SIG-M5 treated with dmso at 0.1 percent for 504 hours (cell line): ENCODE results near the gene PLEKHG4.

Experiments
- DNase-seq: peaks from one replicate; lab custom pipeline; 2025; ENCODE audit not compliant: unreplicated experiment; lab: John Stamatoyannopoulos, UW

The PLEKHG4 gene

DNA sequence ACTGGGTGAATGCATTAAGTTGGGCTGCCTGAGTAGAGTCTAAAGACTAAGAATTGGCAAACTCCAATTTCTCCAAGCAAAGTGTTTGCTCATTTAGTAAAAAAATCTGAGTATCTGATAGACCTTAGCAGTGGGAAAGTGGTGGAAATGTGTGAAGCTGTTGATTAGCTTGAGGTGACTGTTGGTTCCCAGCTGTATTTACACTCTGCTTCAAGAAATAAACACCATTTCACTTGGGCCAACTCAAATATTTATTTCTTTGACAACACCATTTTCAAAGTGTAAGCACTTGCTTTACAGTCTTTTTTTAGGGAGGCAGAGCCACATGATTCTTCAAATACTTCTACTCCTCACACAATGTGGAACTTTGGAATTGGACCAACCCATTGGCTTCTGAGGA is 38.5 kb downstream of the PLEKHG4 start:
- no peak for DNase-seq

DNA sequence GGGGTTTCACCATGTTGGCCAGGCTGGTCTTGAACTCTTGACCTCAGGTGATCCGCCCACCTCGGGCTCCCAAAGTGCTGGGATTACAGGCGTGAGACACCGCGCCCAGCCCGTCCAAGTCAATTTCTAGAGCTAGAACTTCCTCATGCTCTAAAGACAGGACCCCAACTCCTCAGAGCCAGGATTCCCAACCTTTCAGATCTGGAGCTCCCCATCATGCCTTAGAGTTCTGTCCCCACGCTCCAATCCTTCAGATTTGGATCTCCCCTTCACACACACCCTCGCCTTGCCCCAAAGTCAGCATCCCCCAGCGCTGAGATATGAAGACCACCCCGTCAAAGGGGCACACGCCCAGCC is 46.8 kb downstream of the PLEKHG4 start:
- DNase-seq: no peak

DNA sequence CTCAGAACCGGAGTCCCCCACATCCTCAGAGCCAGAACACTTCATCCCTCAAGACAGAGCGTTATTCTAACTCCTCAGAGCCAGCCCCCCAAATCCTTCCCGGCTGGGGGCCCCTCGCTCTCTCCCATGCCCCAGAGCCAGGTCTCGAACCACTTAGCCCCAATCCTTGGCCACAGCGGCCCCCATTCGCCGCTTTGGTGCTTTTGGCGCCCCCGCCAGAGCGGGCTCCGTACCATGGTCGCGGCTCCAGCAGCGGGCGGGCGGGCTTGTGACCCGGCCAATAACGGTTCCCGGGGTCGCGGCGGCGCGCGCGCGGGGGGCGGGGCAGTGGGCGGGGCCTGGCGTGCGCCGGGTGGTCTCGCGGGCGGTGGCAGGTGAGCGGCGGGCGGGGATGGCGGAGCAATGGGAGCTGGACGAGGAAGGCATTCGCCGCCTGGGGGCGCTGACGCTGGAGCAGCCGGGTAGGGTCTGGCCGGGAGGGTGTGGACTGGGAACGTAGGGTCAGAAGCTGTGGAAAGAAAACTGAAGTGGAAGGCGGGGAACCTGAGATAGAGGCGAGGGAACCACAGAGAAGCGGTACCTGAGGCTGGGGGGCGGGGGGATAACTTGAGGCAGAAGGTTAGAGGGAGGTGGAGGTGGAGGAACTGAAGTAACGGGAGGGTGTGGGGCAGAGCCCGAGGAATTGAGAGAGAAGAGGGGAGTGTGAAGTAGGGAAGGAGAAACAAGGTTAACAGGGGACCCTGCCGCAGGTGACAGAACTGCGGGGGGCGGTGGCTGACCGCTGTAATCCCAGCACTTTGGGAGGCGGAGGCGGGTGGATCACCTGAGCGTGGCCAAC is 47.4 kb downstream of the PLEKHG4 start, which contains the start of the genes KCTD19 and LRRC36:
TSS of gene KCTD19 (minus strand) at position 270 of the 838 bp plus-strand sequence. CDS start at position 236, 34 bp downstream.
TSS of gene LRRC36 (plus strand) at position 344 of the 838 bp plus-strand sequence. CDS start at position 392, 48 bp downstream.
- DNase-seq: no peak

DNA sequence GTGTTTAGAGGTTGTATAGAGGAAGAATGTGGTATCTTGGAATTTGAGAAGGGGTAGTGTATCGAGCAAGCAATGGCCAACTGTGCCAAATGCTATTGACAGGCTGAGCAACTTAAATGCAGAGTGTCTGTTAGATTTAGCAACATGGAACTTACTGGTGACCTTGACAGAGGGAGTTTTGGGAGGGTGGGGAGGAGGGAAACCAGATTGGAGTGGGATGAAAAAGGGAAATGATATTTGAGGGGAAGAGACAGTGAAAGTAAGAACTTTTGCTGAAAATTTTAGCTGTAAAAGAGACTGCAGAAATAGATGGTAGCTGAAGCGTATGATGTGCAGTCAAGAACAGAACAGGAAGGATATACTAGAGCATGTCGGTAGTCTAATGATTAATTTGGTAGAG is 48.4 kb downstream of the PLEKHG4 start:
- DNase-seq: peak; percentile 44

DNA sequence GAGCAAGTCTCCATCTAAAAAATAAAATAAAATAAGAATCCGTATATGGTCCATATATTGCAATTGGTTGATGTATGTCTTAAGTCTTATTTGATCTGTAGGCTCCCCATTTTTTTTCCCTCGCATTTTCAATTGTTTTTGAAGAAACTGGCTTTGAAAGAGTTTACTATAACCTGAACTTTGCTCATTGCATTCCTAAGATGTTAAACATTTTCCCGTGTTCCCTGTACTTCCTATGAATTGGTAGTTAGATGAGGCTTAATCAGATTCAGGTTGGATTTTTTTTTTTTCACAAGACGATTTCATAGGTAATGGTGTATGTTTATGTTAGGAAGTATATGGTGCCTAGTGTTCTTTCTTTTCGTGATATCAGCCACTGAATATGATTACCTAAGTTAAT is 50.6 kb downstream of the PLEKHG4 start:
- no peak for DNase-seq

DNA sequence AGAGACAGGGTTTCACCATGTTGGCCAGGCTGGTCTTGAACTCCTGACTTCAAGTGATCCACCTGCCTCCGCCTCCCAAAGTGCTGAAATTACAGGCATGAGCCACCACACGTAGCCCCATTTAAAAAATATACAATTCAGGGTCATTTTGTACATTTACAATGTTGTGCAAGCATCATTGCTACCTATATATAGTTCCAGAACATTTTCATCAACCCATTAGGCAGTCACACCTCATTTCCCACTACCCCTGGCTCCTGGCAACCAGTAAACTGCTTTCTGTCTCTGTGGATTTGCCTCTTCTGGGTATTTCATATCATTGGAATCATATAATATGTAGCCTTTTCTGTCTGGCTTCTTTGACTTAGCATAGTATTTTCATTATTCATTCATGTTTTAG is 54.0 kb downstream of the PLEKHG4 start:
- no peak for DNase-seq

DNA sequence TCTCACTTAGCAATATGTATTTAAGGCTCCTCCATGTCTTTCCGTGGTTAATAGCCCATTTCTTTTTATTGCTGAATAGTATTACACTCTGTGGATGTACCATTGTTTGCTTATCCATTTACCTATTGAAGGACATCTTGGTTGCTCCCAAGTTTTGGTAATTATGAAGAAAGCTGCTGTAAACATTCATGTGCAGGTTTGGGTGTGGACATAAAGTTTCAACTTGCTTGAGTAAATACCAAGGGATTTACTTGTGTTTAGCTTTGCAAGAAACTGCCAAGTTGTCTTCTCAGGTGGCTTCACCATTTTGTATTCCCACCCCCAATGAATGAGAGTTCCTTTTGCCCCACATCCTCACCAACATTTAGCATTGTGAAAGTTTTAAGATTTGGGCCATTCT is 56.8 kb downstream of the PLEKHG4 start:
- DNase-seq: no peak

DNA sequence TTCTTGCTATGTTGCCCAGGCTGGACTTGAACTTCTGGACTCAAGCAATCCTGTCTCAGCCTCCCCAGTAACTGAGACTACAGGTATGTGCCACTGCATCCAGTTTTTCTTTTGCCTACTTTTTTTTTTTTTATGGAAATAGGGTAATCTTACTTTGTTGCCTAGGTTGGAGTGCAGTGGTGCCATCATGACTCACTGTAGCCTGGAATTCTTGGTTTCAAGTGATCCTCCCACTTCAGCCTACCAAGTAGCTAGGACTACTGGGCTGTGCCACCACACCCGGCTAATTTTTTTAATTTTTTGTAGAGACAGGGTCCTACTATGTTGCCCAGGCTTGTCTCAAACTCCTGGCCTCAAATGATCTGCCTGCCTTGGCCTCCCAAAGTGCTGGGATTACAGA is 57.3 kb downstream of the PLEKHG4 start:
- DNase-seq: no peak
